LNCAP (cell line): ENCODE data around the gene CNNM2.

Experiments used
- CTCF ChIP-seq: fragments of 450-650 bp; IDR thresholded peaks from 2 replicates; pipeline ENCODE4 v1.5.1; 2017; ENCODE audit warnings: mild to moderate bottlenecking

Gene CNNM2

GRCh38 chr10:103083266-103083976 is 165.3 kb downstream of the CNNM2 start:
- TF ChIP-seq CTCF = no peak

GRCh38 chr10:103083977-103084320 is 165.9 kb downstream of the CNNM2 start:
- TF ChIP-seq CTCF = no peak

- no peak for TF ChIP-seq CTCF
Observed at GRCh38 chr10:103086261-103086660, 168.2 kb downstream of the CNNM2 start.

GRCh38 chr10:103086799-103087198 is 168.7 kb downstream of the CNNM2 start:
- no peak for TF ChIP-seq CTCF

- TF ChIP-seq CTCF = no peak
Observed at GRCh38 chr10:103089493-103089892, 171.4 kb downstream of the CNNM2 start.

- no peak for TF ChIP-seq CTCF
Observed at GRCh38 chr10:103090911-103091310, 172.8 kb downstream of the CNNM2 start.

- TF ChIP-seq CTCF = no peak
Observed at GRCh38 chr10:103095005-103095404, 176.9 kb downstream of the CNNM2 start.

GRCh38 chr10:103096130-103096529 is 178.0 kb downstream of the CNNM2 start:
- TF ChIP-seq CTCF = no peak
